ENCODE measurements around the gene PRKAR2A. TPM values are rescaled to one million over a fixed set of nuclear protein-coding genes. Genes with fewer than 3 reads are reported as not detected.
A peak's percentile ranks its signal among the peaks of the same experiment; 100 is the strongest.
"Not testable (repeated sequence)": the region's sequence is repeated elsewhere in the genome, so short reads cannot be mapped to it uniquely, and the experiment has no call there.

Gene PRKAR2A
- total RNA-seq, 6 experiments from 2014 or later: 60.6 to 72.7 (median 68.2) TPM

DNA sequence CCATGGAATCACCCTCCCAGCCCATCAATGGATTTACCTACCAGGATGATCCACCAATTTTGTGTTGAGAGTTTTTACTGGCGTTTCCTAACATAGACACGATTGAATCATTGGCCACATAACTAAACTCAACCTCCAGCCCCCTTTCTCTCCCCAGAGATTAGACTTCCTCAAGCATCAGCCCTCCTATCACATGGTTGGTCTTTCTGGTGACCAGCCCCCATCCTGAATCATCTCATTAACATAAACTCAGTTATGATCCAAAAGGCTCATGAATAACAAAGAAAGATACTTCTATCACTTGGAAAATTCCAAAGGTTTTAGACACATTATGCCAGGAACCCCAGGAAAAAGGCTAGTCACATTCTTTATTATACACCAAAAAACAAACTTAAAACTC is 21.2 kb downstream of the PRKAR2A start:
- no peaks in the 10 kb centered on the region for H3K27me3 Mint-ChIP-seq (ENCODE audit: insufficient read depth)
- H3K9me3 Mint-ChIP-seq: no peaks in the 10 kb centered on the region
- peaks cover 18% of the 10 kb centered on the region for H3K4me1 Mint-ChIP-seq (ENCODE audit: low read depth)
- TF ChIP-seq, protein P1, sequence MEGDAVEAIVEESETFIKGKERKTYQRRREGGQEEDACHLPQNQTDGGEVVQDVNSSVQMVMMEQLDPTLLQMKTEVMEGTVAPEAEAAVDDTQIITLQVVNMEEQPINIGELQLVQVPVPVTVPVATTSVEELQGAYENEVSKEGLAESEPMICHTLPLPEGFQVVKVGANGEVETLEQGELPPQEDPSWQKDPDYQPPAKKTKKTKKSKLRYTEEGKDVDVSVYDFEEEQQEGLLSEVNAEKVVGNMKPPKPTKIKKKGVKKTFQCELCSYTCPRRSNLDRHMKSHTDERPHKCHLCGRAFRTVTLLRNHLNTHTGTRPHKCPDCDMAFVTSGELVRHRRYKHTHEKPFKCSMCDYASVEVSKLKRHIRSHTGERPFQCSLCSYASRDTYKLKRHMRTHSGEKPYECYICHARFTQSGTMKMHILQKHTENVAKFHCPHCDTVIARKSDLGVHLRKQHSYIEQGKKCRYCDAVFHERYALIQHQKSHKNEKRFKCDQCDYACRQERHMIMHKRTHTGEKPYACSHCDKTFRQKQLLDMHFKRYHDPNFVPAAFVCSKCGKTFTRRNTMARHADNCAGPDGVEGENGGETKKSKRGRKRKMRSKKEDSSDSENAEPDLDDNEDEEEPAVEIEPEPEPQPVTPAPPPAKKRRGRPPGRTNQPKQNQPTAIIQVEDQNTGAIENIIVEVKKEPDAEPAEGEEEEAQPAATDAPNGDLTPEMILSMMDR (IDR thresholded peaks at IDR 0.05): no peak
- peak overlapping the region; percentile 75 for H3K27ac Mint-ChIP-seq
- DNase-seq: peak; percentile 74
- H3K4me3 Mint-ChIP-seq: peak overlapping the region; percentile 30
- 0 out of 2 replicates have a peak, but pooled peaks cover 7% of the 10 kb centered on the region for H3K36me3 Mint-ChIP-seq (ENCODE audit: low read depth)

DNA sequence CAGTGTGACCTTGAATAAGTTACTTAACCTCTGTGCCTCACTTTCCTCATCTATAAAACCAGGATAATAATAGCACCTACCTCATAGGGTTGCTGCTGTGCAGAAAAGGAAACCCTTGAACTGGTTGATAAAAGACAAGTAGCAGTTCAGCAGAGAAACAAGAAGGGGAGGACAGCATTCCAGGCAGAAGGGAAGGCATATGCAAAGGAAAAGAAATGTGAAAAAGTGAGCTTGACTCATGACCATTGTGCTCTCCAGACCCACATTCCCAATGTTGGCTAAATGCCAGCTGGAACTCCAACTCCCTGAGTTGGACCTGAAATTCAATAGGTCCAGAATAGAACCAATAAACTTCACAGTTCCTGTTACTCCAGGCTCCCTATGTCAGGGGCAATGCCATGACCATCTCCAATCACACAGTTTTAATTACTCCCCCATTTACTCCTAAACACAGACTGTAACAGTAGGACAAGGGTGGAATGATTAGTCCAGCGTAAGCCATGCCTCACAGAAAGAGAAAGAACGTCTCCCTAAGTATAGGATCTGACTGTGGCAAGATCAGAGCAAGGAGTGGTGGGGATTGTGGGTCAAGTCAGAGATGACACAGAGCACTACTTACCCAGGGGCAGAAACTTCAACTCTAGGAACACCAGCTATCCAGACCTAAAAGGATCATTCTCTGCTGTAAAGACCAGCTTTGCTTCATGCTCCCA is 26.9 kb downstream of the PRKAR2A start:
- Mint-ChIP-seq H3K27ac (peak overlapping the region; percentile 9; the same call in 1 of the 2 replicates), H3K36me3 (ENCODE audit: low read depth) (0 out of 2 replicates have a peak, but pooled peaks cover 7% of the 10 kb centered on the region), H3K4me3 (no peak overlapping the region), H3K27me3 (ENCODE audit: insufficient read depth) (no peaks in the 10 kb centered on the region), H3K9me3 (no peaks in the 10 kb centered on the region), H3K4me1 (ENCODE audit: low read depth) (peaks cover 19% of the 10 kb centered on the region)
- TF ChIP-seq, protein P1 (IDR thresholded peaks at IDR 0.05): no peak
- DNase-seq: peak; percentile 26

DNA sequence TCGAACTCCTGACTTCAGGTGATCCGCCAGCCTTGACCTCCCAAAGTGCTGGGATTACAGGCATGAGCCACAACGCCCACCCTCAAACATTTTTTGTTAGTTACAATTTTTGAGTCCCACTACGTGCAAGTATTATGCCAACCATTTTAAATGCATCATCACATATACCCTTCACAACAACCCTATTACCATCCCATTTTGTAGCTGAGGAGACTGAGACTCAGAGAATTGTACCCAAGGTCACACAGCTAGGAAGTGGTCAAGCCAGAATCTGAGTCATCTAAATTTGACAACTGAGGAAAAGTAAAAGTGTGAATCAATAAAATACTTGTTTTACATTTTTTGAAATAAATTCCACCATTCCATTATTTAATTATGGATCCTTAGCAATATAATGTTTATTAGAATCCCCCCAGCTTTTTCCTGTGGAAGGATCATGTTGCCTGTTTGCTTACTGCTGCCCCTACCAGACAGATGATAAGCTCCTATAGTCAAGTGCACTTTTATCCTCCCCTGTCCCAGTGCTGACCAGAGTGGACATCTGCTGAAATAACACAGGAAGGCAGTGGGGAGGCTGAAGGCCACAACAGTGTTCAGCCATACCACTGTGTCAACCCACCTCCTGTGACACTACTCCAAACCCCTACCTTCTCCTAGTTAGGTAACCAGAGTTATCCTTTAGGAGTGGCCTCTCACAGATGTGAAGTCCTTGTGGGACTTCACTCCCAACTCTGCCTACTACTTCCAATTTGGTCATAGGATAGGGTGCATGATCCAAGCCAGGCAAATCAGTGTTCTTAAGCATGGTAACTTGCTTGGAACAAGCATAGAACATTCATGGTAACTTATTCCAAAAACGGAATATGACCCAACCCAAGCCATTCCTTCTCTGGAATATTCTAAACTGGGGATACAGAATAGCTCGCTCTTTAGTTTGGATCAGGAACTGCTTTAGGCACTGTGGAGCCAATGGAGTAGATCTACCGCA is 28.1 kb downstream of the PRKAR2A start:
- DNase-seq: no peak
- no peak overlapping the region for H3K4me3 Mint-ChIP-seq
- H3K9me3 Mint-ChIP-seq: no peaks in the 10 kb centered on the region
- H3K4me1 Mint-ChIP-seq (ENCODE audit: low read depth): peaks cover 19% of the 10 kb centered on the region
- no peaks in the 10 kb centered on the region for H3K27me3 Mint-ChIP-seq (ENCODE audit: insufficient read depth)
- H3K27ac Mint-ChIP-seq: no peak overlapping the region
- TF ChIP-seq, protein P1 (IDR thresholded peaks at IDR 0.05): no peak
- H3K36me3 Mint-ChIP-seq (ENCODE audit: low read depth): 0 out of 2 replicates have a peak, but pooled peaks cover 7% of the 10 kb centered on the region

DNA sequence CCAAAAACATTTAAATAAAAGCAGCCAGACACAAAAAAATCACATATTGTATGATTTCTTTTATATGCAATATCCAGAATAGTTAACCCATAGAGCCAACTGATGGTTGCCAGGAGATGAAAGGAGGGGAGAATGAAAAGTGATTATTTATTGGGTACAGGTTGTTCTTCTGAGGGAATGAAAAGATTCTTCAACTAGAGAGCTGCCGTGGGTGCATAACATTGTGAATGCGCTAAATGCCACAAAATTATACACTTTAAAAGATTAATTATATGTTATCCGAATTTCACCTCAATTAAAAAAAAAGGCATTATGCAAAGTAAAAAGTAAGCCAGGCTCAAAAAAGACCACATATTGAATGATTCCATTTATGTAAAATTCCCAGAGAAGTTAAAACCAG is 36.1 kb downstream of the PRKAR2A start:
- H3K27me3 Mint-ChIP-seq (ENCODE audit: insufficient read depth): no peaks in the 10 kb centered on the region; the same call in 1 of the 2 replicates
- TF ChIP-seq, protein P1 (IDR thresholded peaks at IDR 0.05): no peak
- no peak for DNase-seq
- no peaks in the 10 kb centered on the region for H3K9me3 Mint-ChIP-seq
- H3K36me3 Mint-ChIP-seq (ENCODE audit: low read depth): no peaks in the 10 kb centered on the region
- no peak overlapping the region for H3K27ac Mint-ChIP-seq
- H3K4me1 Mint-ChIP-seq (ENCODE audit: low read depth): peaks cover 21% of the 10 kb centered on the region
- no peak overlapping the region for H3K4me3 Mint-ChIP-seq

DNA sequence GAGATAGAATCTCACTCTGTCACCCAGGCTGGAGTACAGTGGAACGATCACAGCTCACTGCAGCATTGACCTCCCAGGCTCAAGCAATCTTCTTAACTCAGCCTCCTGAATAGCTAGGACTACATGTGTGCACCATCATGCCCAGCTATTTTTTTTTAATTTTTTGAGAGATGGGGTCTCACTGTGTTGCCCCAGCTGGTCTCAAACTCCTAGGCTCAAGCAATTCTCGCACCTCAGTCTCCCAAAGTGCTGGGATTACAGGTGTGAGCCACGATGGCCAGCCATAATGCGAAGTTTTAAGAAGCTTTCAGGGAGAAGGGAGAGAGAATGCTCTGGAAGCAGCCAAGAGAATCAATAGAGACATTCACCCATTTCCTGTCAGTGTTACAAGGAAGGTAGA is 42.7 kb downstream of the PRKAR2A start:
- Mint-ChIP-seq H3K4me3 (no peak overlapping the region), H3K36me3 (ENCODE audit: low read depth) (peaks cover 6% of the 10 kb centered on the region), H3K4me1 (ENCODE audit: low read depth) (peaks cover 5% of the 10 kb centered on the region), H3K9me3 (no peaks in the 10 kb centered on the region), H3K27ac (no peak overlapping the region), H3K27me3 (ENCODE audit: insufficient read depth) (no peaks in the 10 kb centered on the region; the same call in 1 of the 2 replicates)
- TF ChIP-seq, protein P1 (IDR thresholded peaks at IDR 0.05): no peak
- DNase-seq: no peak

DNA sequence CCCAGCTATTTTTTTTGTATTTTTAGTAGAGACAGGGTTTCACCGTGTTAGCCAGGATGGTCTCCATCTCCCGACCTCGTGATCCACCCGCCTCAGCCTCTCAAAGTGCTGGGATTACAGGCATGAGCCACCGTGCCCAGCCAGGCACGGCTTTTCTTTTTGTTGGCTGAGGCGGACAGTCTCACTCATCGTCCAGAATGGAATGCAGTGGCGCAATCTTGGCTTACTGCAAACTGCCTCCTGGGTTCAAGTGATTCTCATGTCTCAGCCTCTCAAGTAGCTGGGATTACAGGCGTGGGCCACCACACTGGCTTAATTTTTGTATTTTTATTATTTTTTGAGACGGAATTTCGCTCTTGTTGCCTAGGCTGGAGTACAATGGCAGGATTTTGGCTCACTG is 46.8 kb downstream of the PRKAR2A start:
- H3K4me1 Mint-ChIP-seq (ENCODE audit: low read depth); DNase-seq; H3K4me3 Mint-ChIP-seq; H3K27me3 Mint-ChIP-seq (ENCODE audit: insufficient read depth); H3K27ac Mint-ChIP-seq; H3K9me3 Mint-ChIP-seq: not testable (repeated sequence)
- H3K36me3 Mint-ChIP-seq (ENCODE audit: low read depth): peaks cover 13% of the 10 kb centered on the region

All from HFFc6 (cell line).